GM23338 (cell line): ENCODE measurements around the gene MBD6. TPM values are rescaled to one million over a fixed set of nuclear protein-coding genes. Genes with fewer than 3 reads are reported as not detected.
A peak's percentile ranks its signal among the peaks of the same experiment; 100 is the strongest.

Source experiments
- ATAC-seq: fragments of 200-7000 bp; cut with Tn5 transposase; 3 replicates; pipeline ENCODE4 v1.9.1; 2020
- DNase-seq: peaks from one replicate; pipeline ENCODE4 v3.0.0-alpha.2; 2015; ENCODE audit warnings: low spot score
- H2AFZ ChIP-seq: fragments of 200-600 bp; sonication (generic); 2 replicates; pipeline ENCODE4 v1.8.0; 2016; ENCODE audit warnings: antibody characterized with exemption, mild to moderate bottlenecking, moderate library complexity
- H3F3A ChIP-seq: fragments of 200-600 bp; sonication (generic); replicated peaks from 2 replicates; pipeline ENCODE4 v1.8.0; 2017; ENCODE audit warnings: antibody characterized with exemption, mixed run types, low read depth
- H3K27ac ChIP-seq: fragments of 200-600 bp; sonication (generic); 2 replicates; pipeline ENCODE4 v1.6.1; 2016; ENCODE audit warnings: low read depth
- H3K27me3 ChIP-seq: fragments of 200-600 bp; sonication (generic); 2 replicates; pipeline ENCODE4 v1.8.0; 2016; ENCODE audit warnings: mild to moderate bottlenecking, mixed run types, moderate library complexity; ENCODE audit not compliant: insufficient read depth
- H3K36me3 ChIP-seq: fragments of 200-600 bp; sonication (generic); 2 replicates; pipeline ENCODE4 v1.8.0; 2016; ENCODE audit warnings: mild to moderate bottlenecking; ENCODE audit not compliant: insufficient read depth
- H3K4me1 ChIP-seq: fragments of 200-600 bp; sonication (generic); 2 replicates; pipeline ENCODE4 v1.8.0; 2016; ENCODE audit warnings: mild to moderate bottlenecking, moderate library complexity; ENCODE audit not compliant: insufficient read depth
- H3K4me2 ChIP-seq: fragments of 200-600 bp; sonication (generic); 2 replicates; pipeline ENCODE4 v1.7.1; 2017; ENCODE audit warnings: mixed run types
- H3K4me3 ChIP-seq: fragments of 200-600 bp; sonication (generic); 2 replicates; pipeline ENCODE4 v1.6.1; 2016; ENCODE audit warnings: mixed run types
- H3K79me2 ChIP-seq: fragments of 200-600 bp; sonication (generic); replicated peaks from 2 replicates; pipeline ENCODE4 v1.8.0; 2017; ENCODE audit warnings: mild to moderate bottlenecking; ENCODE audit not compliant: insufficient read depth
- H3K9me2 ChIP-seq: fragments of 200-600 bp; sonication (generic); 2 replicates; pipeline ENCODE4 v1.8.0; 2017; ENCODE audit not compliant: insufficient read depth
- H4K20me1 ChIP-seq: fragments of 200-600 bp; sonication (generic); replicated peaks from 2 replicates; pipeline ENCODE4 v1.8.0; 2017; ENCODE audit warnings: mild to moderate bottlenecking; ENCODE audit not compliant: insufficient read depth
- H3K27ac Mint-ChIP-seq: 2 replicates; pipeline ENCODE4 v1.8.0; 2020; ENCODE audit warnings: inconsistent platforms, mild to moderate bottlenecking, moderate library complexity, mixed read lengths
- H3K27me3 Mint-ChIP-seq: 3 replicates; pipeline ENCODE4 v1.8.0; 2022; ENCODE audit warnings: low read depth, mild to moderate bottlenecking, moderate library complexity, mixed read lengths, inconsistent platforms; ENCODE audit not compliant: insufficient read depth, poor library complexity
- H3K36me3 Mint-ChIP-seq: 3 replicates; pipeline ENCODE4 v1.8.0; 2021; ENCODE audit warnings: low read depth, mild to moderate bottlenecking, inconsistent platforms, moderate library complexity, mixed read lengths
- H3K4me1 Mint-ChIP-seq: 3 replicates; pipeline ENCODE4 v1.8.0; 2020; ENCODE audit warnings: mild to moderate bottlenecking, inconsistent platforms, mixed read lengths
- H3K4me3 Mint-ChIP-seq: 3 replicates; pipeline ENCODE4 v1.8.0; 2021; ENCODE audit warnings: moderate library complexity, mild to moderate bottlenecking, inconsistent platforms, mixed read lengths
- H3K9me3 Mint-ChIP-seq: 3 replicates; pipeline ENCODE4 v1.8.0; 2020; ENCODE audit warnings: moderate library complexity, mild to moderate bottlenecking, inconsistent platforms, mixed read lengths
- CREB1 ChIP-seq: fragments of 250-450 bp; sonication (Bioruptor Pico); IDR thresholded peaks from 2 replicates; pipeline ENCODE4 v1.5.0; 2020; ENCODE audit warnings: low read depth, mild to moderate bottlenecking, moderate library complexity
- EZH2 ChIP-seq: fragments of 200-600 bp; sonication (generic); IDR thresholded peaks from one replicate; pipeline ENCODE4 v1.8.0; 2017; ENCODE audit warnings: antibody characterized with exemption, mild to moderate bottlenecking, low read depth; ENCODE audit not compliant: unreplicated experiment
- JUNB ChIP-seq: IDR thresholded peaks from one replicate; pipeline ENCODE4 v1.6.1; 2016; ENCODE audit warnings: antibody characterized with exemption; ENCODE audit not compliant: unreplicated experiment
- NANOG ChIP-seq: IDR thresholded peaks from 2 replicates; pipeline ENCODE4 v1.6.1; 2016; ENCODE audit warnings: antibody characterized with exemption, borderline replicate concordance
- POLR2AphosphoS5 ChIP-seq: IDR thresholded peaks from 2 replicates; pipeline ENCODE4 v1.6.1; 2016; ENCODE audit warnings: antibody characterized with exemption, low read depth
- STAT1 ChIP-seq: IDR thresholded peaks from one replicate; pipeline ENCODE4 v1.6.1; 2016; ENCODE audit warnings: antibody characterized with exemption; ENCODE audit not compliant: unreplicated experiment
- ZNF114 ChIP-seq: fragments of 250-450 bp; sonication (Bioruptor Pico); IDR thresholded peaks from 2 replicates; pipeline ENCODE4 v1.5.0; 2020; ENCODE audit warnings: mild to moderate bottlenecking, moderate library complexity
- ZNF331 ChIP-seq: fragments of 250-450 bp; sonication (Bioruptor Pico); IDR thresholded peaks from 2 replicates; pipeline ENCODE4 v1.5.0; 2020; ENCODE audit warnings: low read depth, mild to moderate bottlenecking, moderate library complexity
- polyA plus RNA-seq: library from polyadenylated mRNA; unstranded; fragments of >200 nt; fragmentation: Nextera tagmentation; extraction: Ambion mirVana; gene quantifications from 2 replicates; pipeline ENCODE4 v1.2.1, GENCODE V29; 2016
- total RNA-seq: library from RNA; depleted of rRNA; stranded (reverse); fragments of >200 nt; shearing (Covaris generic); gene quantifications from 2 replicates; pipeline ENCODE4 v1.2.3, GENCODE V29; 2014
- TF ChIP-seq, protein P1 (sequence below): IDR thresholded peaks from one replicate; pipeline ENCODE4 v1.6.1; 2018; ENCODE audit warnings: antibody characterized with exemption; ENCODE audit not compliant: unreplicated experiment
- TF ChIP-seq, protein P2 (sequence below), 2 experiments: fragments of 200-600 bp in 1 of 2; sonication (generic) in 1 of 2; conservative IDR thresholded peaks; 2 replicates each; pipeline versions ENCODE4 v1.5.1 to v1.6.1; 2016 to 2017; ENCODE audit warnings: antibody characterized with exemption in 2 of 2, low read depth in 2 of 2, mild to moderate bottlenecking in 2 of 2, moderate library complexity in 1 of 2
- TF ChIP-seq, protein P3 (sequence below): IDR thresholded peaks from 2 replicates; pipeline ENCODE4 v1.6.1; 2016; ENCODE audit warnings: antibody characterized with exemption

Gene MBD6
- total and polyA plus RNA-seq, 2 experiments from 2014 or later, result 12.5 to 17.1 TPM

DNA sequence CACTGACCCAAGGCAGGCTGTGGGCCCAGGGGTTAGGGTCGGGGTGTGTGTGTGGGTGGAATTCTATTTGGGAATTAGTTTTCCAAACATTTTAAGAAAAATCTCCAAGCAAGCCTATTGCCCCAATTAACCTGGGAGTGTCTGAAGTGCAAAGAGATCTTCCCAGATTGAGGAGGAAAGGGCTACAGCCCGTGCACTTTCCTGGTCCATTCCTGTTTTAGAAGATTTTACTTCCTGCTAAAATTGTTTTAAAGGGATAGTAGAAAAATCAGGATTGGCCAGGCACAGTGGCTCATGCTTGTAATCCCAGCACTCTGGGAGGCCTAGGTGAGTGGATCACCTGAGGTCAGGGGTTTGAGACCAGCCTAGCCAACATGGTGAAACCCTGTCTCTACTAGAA lies 19.1 kb downstream of the MBD6 start:
- H4K20me1 ChIP-seq, result peaks cover 20% of the 10 kb centered on the region; the same call in 1 of the 2 replicates
- H3K79me2 ChIP-seq, result peaks cover 24% of the 10 kb centered on the region
- H3K4me2 ChIP-seq, result no peak overlapping the region
- DNase-seq, result no peak
- H3K36me3 ChIP-seq, result peaks cover 6% of the 10 kb centered on the region; the same call in 1 of the 2 replicates
- peaks cover 16% of the 10 kb centered on the region for H3K36me3 Mint-ChIP-seq
- H3K4me1 Mint-ChIP-seq, result peaks cover 20% of the 10 kb centered on the region
- H3K27ac Mint-ChIP-seq, result no peak overlapping the region
- no peak overlapping the region for H3K4me3 ChIP-seq
- H3F3A ChIP-seq, result 0 out of 2 replicates have a peak, but pooled peaks cover 5% of the 10 kb centered on the region
- H3K4me3 Mint-ChIP-seq, result no peak overlapping the region
- ATAC-seq, result no peak
- H3K9me3 Mint-ChIP-seq, result no peaks in the 10 kb centered on the region
- peaks cover 1% of the 10 kb centered on the region for H3K27me3 Mint-ChIP-seq
- H2AFZ ChIP-seq, result no peak overlapping the region
- no peaks in the 10 kb centered on the region for H3K27me3 ChIP-seq
- no peaks in the 10 kb centered on the region for H3K9me2 ChIP-seq
- no peak for TF ChIP-seq STAT1
- TF ChIP-seq, protein P1, sequence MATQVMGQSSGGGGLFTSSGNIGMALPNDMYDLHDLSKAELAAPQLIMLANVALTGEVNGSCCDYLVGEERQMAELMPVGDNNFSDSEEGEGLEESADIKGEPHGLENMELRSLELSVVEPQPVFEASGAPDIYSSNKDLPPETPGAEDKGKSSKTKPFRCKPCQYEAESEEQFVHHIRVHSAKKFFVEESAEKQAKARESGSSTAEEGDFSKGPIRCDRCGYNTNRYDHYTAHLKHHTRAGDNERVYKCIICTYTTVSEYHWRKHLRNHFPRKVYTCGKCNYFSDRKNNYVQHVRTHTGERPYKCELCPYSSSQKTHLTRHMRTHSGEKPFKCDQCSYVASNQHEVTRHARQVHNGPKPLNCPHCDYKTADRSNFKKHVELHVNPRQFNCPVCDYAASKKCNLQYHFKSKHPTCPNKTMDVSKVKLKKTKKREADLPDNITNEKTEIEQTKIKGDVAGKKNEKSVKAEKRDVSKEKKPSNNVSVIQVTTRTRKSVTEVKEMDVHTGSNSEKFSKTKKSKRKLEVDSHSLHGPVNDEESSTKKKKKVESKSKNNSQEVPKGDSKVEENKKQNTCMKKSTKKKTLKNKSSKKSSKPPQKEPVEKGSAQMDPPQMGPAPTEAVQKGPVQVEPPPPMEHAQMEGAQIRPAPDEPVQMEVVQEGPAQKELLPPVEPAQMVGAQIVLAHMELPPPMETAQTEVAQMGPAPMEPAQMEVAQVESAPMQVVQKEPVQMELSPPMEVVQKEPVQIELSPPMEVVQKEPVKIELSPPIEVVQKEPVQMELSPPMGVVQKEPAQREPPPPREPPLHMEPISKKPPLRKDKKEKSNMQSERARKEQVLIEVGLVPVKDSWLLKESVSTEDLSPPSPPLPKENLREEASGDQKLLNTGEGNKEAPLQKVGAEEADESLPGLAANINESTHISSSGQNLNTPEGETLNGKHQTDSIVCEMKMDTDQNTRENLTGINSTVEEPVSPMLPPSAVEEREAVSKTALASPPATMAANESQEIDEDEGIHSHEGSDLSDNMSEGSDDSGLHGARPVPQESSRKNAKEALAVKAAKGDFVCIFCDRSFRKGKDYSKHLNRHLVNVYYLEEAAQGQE, result no peak
- TF ChIP-seq NANOG, result no peak
- TF ChIP-seq ZNF114 (CRISPR knock-in tag), result no peak
- TF ChIP-seq, protein P2, sequence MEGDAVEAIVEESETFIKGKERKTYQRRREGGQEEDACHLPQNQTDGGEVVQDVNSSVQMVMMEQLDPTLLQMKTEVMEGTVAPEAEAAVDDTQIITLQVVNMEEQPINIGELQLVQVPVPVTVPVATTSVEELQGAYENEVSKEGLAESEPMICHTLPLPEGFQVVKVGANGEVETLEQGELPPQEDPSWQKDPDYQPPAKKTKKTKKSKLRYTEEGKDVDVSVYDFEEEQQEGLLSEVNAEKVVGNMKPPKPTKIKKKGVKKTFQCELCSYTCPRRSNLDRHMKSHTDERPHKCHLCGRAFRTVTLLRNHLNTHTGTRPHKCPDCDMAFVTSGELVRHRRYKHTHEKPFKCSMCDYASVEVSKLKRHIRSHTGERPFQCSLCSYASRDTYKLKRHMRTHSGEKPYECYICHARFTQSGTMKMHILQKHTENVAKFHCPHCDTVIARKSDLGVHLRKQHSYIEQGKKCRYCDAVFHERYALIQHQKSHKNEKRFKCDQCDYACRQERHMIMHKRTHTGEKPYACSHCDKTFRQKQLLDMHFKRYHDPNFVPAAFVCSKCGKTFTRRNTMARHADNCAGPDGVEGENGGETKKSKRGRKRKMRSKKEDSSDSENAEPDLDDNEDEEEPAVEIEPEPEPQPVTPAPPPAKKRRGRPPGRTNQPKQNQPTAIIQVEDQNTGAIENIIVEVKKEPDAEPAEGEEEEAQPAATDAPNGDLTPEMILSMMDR (conservative IDR thresholded peaks at IDR 0.05; ENCODE audit: low read depth in 2 of 2), result no peak
- TF ChIP-seq ZNF331 (CRISPR knock-in tag), result no peak
- peaks cover 7% of the 10 kb centered on the region; the same call in 1 of the 2 replicates for H3K4me1 ChIP-seq
- no peak overlapping the region for H3K27ac ChIP-seq

DNA sequence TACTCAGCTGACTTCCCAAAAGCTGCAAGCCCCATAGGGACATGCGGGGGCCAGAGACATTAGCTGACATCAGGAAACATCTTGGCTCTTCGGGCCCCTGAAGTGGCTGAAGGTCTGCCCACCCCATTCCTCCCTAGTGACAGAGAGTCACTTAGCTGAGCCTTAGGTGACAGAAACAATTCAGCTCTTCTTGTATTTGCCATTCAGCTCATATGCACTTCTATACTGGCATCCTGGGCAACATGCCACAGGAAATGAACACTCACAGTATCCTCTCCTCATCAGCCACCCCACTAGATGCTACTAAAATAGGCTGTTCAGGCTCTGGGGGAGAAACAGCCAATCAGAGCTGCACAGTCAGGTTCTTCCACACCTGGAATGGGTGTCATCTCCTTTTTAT lies 21.0 kb downstream of the MBD6 start:
- Mint-ChIP-seq H3K27me3 (peaks cover 6% of the 10 kb centered on the region), H3K4me3 (no peak overlapping the region; the same call in 2 of the 3 replicates), H3K27ac (peak overlapping the region; percentile 23; the same call in 1 of the 2 replicates), H3K4me1 (peaks cover 20% of the 10 kb centered on the region), H3K36me3 (peaks cover 12% of the 10 kb centered on the region), H3K9me3 (no peaks in the 10 kb centered on the region)
- no peak overlapping the region for H2AFZ ChIP-seq
- peaks cover 16% of the 10 kb centered on the region; the same call in 1 of the 2 replicates for H4K20me1 ChIP-seq
- DNase-seq (no peak), ATAC-seq (no peak)
- no peak overlapping the region for H3K27ac ChIP-seq
- H3K36me3 ChIP-seq, result peaks cover 6% of the 10 kb centered on the region; the same call in 1 of the 2 replicates
- H3K4me3 ChIP-seq, result no peak overlapping the region
- H3K9me2 ChIP-seq, result no peaks in the 10 kb centered on the region
- H3K79me2 ChIP-seq, result peaks cover 25% of the 10 kb centered on the region
- peaks cover 6% of the 10 kb centered on the region; the same call in 1 of the 2 replicates for H3F3A ChIP-seq
- H3K27me3 ChIP-seq, result peaks cover 9% of the 10 kb centered on the region
- no peak overlapping the region for H3K4me2 ChIP-seq
- TF ChIP-seq, protein P2 (conservative IDR thresholded peaks at IDR 0.05; ENCODE audit: low read depth in 2 of 2), result no peak
- TF ChIP-seq, protein P3, sequence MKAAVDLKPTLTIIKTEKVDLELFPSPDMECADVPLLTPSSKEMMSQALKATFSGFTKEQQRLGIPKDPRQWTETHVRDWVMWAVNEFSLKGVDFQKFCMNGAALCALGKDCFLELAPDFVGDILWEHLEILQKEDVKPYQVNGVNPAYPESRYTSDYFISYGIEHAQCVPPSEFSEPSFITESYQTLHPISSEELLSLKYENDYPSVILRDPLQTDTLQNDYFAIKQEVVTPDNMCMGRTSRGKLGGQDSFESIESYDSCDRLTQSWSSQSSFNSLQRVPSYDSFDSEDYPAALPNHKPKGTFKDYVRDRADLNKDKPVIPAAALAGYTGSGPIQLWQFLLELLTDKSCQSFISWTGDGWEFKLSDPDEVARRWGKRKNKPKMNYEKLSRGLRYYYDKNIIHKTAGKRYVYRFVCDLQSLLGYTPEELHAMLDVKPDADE, result no peak
- TF ChIP-seq NANOG (no peak), CREB1 (CRISPR knock-in tag) (no peak), ZNF114 (CRISPR knock-in tag) (no peak), JUNB (no peak), EZH2 (no peak), POLR2AphosphoS5 (no peak)
- H3K4me1 ChIP-seq, result peaks cover 7% of the 10 kb centered on the region; the same call in 1 of the 2 replicates
